ENCODE measurements around the gene SLCO1B3. TPM values are rescaled to one million over a fixed set of nuclear protein-coding genes. Genes with fewer than 3 reads are reported as not detected.

The SLCO1B3 gene
- total RNA-seq, 1 experiment from 2014 or later: not detected

DNA sequence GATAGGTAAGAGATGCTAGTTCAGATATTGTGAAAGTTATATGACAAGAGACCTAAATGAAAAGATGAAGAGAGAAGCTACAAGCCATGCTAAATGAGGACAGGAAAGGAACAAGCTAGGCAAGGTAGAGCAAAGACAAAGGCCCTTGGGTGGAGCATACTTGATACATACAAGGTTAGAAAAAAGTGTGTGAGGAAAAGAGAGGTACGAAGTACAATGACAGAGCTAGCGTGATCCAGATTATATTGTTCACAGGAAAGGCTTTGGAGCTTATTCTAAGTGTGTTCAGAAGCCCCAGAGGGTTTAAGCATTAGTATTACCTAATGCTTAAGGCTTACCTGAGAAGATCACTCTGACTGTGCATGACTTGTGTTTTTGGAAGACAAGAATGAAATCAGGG, 75.0 kb downstream of the SLCO1B3 start:
- Histone ChIP-seq H3K4me2 (ENCODE audit: insufficient read depth, insufficient read length, low read length) (no peak overlapping the region), H4K20me1 (ENCODE audit: control insufficient read depth, insufficient read depth, insufficient read length) (no peaks in the 10 kb centered on the region), H3K79me1 (ENCODE audit: insufficient read depth, low read depth, low read length, poor library complexity, severe bottlenecking) (no peaks in the 10 kb centered on the region), H3K23ac (ENCODE audit: insufficient read length, low read depth, low read length) (no peak overlapping the region), H2BK12ac (ENCODE audit: insufficient read length, low read depth, low read length) (no peak overlapping the region), H4K8ac (replicated peaks; ENCODE audit: insufficient read length, low read depth, low read length) (no peak overlapping the region), H3K79me2 (ENCODE audit: insufficient read depth, low read length) (no peaks in the 10 kb centered on the region), H4K5ac (ENCODE audit: insufficient read length, low read depth, low read length) (no peak overlapping the region), H2AK5ac (ENCODE audit: insufficient read length, low read length) (no peak overlapping the region), H3K23me2 (ENCODE audit: insufficient read length, low read depth, low read length, poor library complexity, severe bottlenecking) (no peaks in the 10 kb centered on the region), H3K27ac (ENCODE audit: insufficient read length, low read depth, low read length) (no peak overlapping the region), H3K9me3 (ENCODE audit: control insufficient read depth, low read depth, low read length) (no peaks in the 10 kb centered on the region), H3K18ac (ENCODE audit: insufficient read length, low read depth, low read length) (no peak overlapping the region), H3K14ac (ENCODE audit: insufficient read depth, low read length) (no peak overlapping the region), H2BK15ac (ENCODE audit: low read depth, low read length) (no peak overlapping the region), H3K4ac (ENCODE audit: low read depth, low read length) (no peak overlapping the region), H3K56ac (ENCODE audit: insufficient read length, low read depth, low read length) (no peak overlapping the region), H2BK5ac (ENCODE audit: insufficient read length, low read length) (no peak overlapping the region), H4K91ac (ENCODE audit: insufficient read length, low read depth, low read length) (no peak overlapping the region), H2AFZ (ENCODE audit: low read length) (no peak overlapping the region), H3K9ac (ENCODE audit: extremely low read depth, insufficient read length, low read length) (no peak overlapping the region), H3T11ph (ENCODE audit: low read length) (no peak overlapping the region), H2BK20ac (ENCODE audit: low read depth, low read length, poor library complexity, severe bottlenecking) (no peak overlapping the region), H2BK120ac (ENCODE audit: low read depth, low read length, poor library complexity, severe bottlenecking) (no peak overlapping the region), H3K27me3 (ENCODE audit: insufficient read depth, low read length) (no peaks in the 10 kb centered on the region), H3K4me1 (ENCODE audit: insufficient read depth, low read length) (no peaks in the 10 kb centered on the region)
- Mint-ChIP-seq H3K27me3 (ENCODE audit: low read depth) (no peaks in the 10 kb centered on the region), H3K9me3 (peaks cover 8% of the 10 kb centered on the region in 2 experiments; a peak in 4 of 5 replicates), H3K4me1 (no peaks in the 10 kb centered on the region), H3K27ac (no peak overlapping the region), H3K4me3 (no peak overlapping the region), H3K36me3 (ENCODE audit: insufficient read depth in 1 of 3, low read depth in 3 of 3) (peaks cover 0 to 6% (median 0%) of the 10 kb centered on the region in 3 experiments; a peak in 2 of 7 replicates)
- no CpG with 5 or more reads among the region's 2 CpGs for WGBS (ENCODE audit: extremely low coverage, insufficient read length, low lambda C conversion rate)
- TF ChIP-seq, protein P1, sequence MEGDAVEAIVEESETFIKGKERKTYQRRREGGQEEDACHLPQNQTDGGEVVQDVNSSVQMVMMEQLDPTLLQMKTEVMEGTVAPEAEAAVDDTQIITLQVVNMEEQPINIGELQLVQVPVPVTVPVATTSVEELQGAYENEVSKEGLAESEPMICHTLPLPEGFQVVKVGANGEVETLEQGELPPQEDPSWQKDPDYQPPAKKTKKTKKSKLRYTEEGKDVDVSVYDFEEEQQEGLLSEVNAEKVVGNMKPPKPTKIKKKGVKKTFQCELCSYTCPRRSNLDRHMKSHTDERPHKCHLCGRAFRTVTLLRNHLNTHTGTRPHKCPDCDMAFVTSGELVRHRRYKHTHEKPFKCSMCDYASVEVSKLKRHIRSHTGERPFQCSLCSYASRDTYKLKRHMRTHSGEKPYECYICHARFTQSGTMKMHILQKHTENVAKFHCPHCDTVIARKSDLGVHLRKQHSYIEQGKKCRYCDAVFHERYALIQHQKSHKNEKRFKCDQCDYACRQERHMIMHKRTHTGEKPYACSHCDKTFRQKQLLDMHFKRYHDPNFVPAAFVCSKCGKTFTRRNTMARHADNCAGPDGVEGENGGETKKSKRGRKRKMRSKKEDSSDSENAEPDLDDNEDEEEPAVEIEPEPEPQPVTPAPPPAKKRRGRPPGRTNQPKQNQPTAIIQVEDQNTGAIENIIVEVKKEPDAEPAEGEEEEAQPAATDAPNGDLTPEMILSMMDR (conservative IDR thresholded peaks at IDR 0.05): no peak
- DNase-seq: no peak

Data from H9 (cell line).